ENCODE measurements around the gene ERC2. TPM values are rescaled to one million over a fixed set of nuclear protein-coding genes. Genes with fewer than 3 reads are reported as not detected.

ERC2 gene
- total RNA-seq, 1 experiment from 2014 or later, result 0.90 TPM

GRCh38 chr3:55571216-55571813 is 897.0 kb downstream of the ERC2 start:
- intact Hi-C loops (cut with micrococcal nuclease; ENCODE audit: unreplicated experiment), result no loop called here
- H3K9me3 ChIP-seq (ENCODE audit: low read depth, low read length, poor library complexity, severe bottlenecking), result no peaks in the 10 kb centered on the region
- TF ChIP-seq EZH2 (IDR thresholded peaks at IDR 0.05; ENCODE audit: borderline replicate concordance, low read depth, low read length, poor library complexity, severe bottlenecking) (no peak), CTCF (conservative IDR thresholded peaks at IDR 0.05; ENCODE audit: low read depth, low read length) (no peak)
- no TSS peak for BruUV-seq (replicated peaks)
- no peaks in the 10 kb centered on the region for H3K36me3 ChIP-seq (ENCODE audit: insufficient read depth, low read length, poor library complexity, severe bottlenecking)
- ChIA-PET POLR2A (ENCODE audit: low non-redundant PET) (no interaction called here), CTCF (no interaction called here)
- DNase-seq (ENCODE audit: low spot score), result no peak
- H3K27ac ChIP-seq (ENCODE audit: low read depth, low read length, poor library complexity, severe bottlenecking), result no peak overlapping the region
- no peaks in the 10 kb centered on the region for H3K27me3 ChIP-seq (replicated peaks; ENCODE audit: insufficient read depth, low read depth, low read length, poor library complexity)
- H3K4me3 ChIP-seq (ENCODE audit: low read depth, low read length, poor library complexity, severe bottlenecking), result no peak overlapping the region
- no peaks in the 10 kb centered on the region for H3K4me1 ChIP-seq (ENCODE audit: insufficient read depth, low read length, poor library complexity, severe bottlenecking)

- ChIA-PET POLR2A (ENCODE audit: low non-redundant PET) (no interaction called here), CTCF (no interaction called here)
- no peaks in the 10 kb centered on the region for H3K36me3 ChIP-seq (ENCODE audit: insufficient read depth, low read length, poor library complexity, severe bottlenecking)
- H3K27me3 ChIP-seq (replicated peaks; ENCODE audit: insufficient read depth, low read depth, low read length, poor library complexity), result no peaks in the 10 kb centered on the region
- no peak for DNase-seq (ENCODE audit: low spot score)
- no peak overlapping the region for H3K27ac ChIP-seq (ENCODE audit: low read depth, low read length, poor library complexity, severe bottlenecking)
- no TSS peak for BruUV-seq (replicated peaks)
- TF ChIP-seq EZH2 (IDR thresholded peaks at IDR 0.05; ENCODE audit: borderline replicate concordance, low read depth, low read length, poor library complexity, severe bottlenecking), result no peak
- no peak for TF ChIP-seq CTCF (conservative IDR thresholded peaks at IDR 0.05; ENCODE audit: low read depth, low read length)
- intact Hi-C loops (cut with micrococcal nuclease; ENCODE audit: unreplicated experiment), result no loop called here
- no peaks in the 10 kb centered on the region for H3K9me3 ChIP-seq (ENCODE audit: low read depth, low read length, poor library complexity, severe bottlenecking)
- no peak overlapping the region for H3K4me3 ChIP-seq (ENCODE audit: low read depth, low read length, poor library complexity, severe bottlenecking)
- no peaks in the 10 kb centered on the region for H3K4me1 ChIP-seq (ENCODE audit: insufficient read depth, low read length, poor library complexity, severe bottlenecking)
These were observed 898.0 kb downstream of the ERC2 start for GRCh38 chr3:55570271-55570711.

GRCh38 chr3:55569033-55569599 is 899.2 kb downstream of the ERC2 start:
- H3K27me3 ChIP-seq (replicated peaks; ENCODE audit: insufficient read depth, low read depth, low read length, poor library complexity), result no peaks in the 10 kb centered on the region
- H3K27ac ChIP-seq (ENCODE audit: low read depth, low read length, poor library complexity, severe bottlenecking), result no peak overlapping the region
- BruUV-seq (replicated peaks), result no TSS peak
- intact Hi-C loops (cut with micrococcal nuclease; ENCODE audit: unreplicated experiment), result no loop called here
- H3K9me3 ChIP-seq (ENCODE audit: low read depth, low read length, poor library complexity, severe bottlenecking), result no peaks in the 10 kb centered on the region
- no peaks in the 10 kb centered on the region for H3K36me3 ChIP-seq (ENCODE audit: insufficient read depth, low read length, poor library complexity, severe bottlenecking)
- no peaks in the 10 kb centered on the region for H3K4me1 ChIP-seq (ENCODE audit: insufficient read depth, low read length, poor library complexity, severe bottlenecking)
- CTCF ChIA-PET, result no interaction called here
- no peak overlapping the region for H3K4me3 ChIP-seq (ENCODE audit: low read depth, low read length, poor library complexity, severe bottlenecking)
- no peak for TF ChIP-seq CTCF (conservative IDR thresholded peaks at IDR 0.05; ENCODE audit: low read depth, low read length)
- TF ChIP-seq EZH2 (IDR thresholded peaks at IDR 0.05; ENCODE audit: borderline replicate concordance, low read depth, low read length, poor library complexity, severe bottlenecking), result no peak
- no peak for DNase-seq (ENCODE audit: low spot score)
- POLR2A ChIA-PET (ENCODE audit: low non-redundant PET), result no interaction called here

All from A673 (cell line).